T-helper 1 cell (primary cell): ENCODE data around the gene COL18A1.

Experiments used
- DNase-seq, 5 donors: peaks; one replicate each; pipeline ENCODE4 v3.0.0-alpha.2; 2012 to 2020

Gene COL18A1

DNA sequence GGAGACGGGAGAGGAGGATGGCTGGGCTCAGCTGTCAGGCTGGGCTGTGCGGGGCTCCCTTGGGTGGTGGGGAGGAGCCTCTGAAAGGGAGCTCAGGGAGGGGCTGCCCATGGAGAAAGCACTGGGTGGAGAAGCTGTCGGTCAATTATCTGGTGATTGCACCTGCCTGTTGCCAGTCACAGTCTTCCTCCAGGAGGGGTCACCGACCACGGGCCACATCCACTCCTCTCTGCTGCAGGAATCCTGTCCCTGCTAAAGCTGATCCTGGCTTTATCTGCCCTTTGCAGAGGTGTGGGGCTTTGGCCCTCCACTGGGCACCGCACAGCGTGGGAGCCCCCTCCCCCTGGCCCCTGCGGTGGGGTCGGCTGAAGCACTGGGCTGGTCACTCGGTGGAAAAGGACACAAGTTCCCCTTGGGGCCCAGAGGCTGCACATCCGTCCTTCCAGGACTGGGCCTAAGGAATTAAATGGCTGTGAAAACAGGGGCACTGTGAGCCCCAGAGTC is 21.8 kb upstream of the COL18A1 start:
- no peak for DNase-seq

DNA sequence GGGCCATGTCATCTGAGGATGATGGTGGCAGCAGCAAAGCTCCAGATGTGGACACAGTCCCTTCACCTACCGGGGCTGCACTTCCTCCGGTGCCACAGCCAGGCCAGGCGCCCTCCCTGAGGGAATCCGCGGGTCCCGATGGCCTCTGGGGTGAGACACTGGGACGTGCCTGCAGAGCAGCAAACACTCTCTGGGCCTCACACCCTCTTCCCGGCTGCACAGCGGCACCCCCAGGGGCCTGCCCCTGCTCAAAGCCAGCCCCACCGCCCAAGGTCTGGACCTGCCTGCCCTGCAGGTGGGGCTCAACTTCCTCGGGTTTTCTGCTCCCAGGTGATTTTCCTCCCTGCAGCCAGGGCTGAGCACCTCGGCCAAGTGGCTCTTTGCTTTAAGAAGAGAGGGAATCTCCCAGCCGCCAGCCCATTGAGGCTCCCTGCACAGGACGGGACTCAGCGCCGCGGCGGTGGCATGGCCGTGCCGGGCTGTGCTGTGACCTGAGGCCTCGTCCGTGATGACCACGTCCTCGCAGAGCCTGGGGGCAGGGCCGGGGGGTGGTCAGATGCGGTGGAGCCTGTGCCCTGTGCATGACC is 21.3 kb upstream of the COL18A1 start:
- DNase-seq: peak in 1 of 5 donors; percentile 1

DNA sequence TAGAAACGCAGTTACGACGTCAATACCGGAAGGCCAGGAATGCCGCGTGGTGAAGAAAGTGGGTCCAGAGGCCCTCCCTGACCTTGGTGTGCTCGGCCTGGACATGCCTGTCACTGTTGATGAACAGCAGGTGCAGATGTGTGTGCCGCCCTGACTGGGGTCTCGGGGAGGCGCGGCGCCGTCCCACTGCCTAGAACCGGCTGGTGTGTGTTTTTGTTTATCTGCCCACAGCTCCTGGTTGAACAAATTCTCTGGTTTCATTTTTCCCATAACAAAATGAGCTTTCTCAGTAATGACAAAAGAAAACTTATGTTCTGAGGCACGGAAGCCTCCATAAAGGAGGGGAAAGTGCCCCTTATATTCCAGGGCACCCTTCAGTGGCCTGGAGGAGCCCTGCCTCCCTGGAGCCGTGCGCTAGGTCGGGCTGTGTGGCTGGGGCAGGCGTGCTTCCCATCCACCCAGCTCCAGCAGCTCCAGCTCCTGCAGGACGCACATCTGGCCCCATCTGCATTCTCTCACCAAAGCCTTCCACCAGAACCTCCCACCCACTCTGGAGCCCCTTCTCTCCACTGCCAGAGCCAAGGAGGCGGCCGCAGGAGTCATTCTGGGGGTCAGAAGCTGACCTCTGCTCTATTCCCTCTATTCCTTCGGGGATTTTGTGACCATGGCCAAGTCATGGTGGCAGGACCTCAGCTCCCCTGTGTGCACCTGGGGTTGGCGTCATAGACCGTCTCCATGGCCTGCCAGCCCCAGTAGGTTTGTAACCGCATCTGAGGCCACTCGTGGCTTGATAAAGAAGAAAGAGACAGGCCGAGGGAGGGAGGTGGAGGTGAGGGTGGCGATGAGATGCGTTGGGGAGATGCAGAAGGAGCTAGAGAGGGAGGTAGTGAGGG is 20.1 kb upstream of the COL18A1 start:
- peak in 1 of 5 donors; percentile 2 for DNase-seq

DNA sequence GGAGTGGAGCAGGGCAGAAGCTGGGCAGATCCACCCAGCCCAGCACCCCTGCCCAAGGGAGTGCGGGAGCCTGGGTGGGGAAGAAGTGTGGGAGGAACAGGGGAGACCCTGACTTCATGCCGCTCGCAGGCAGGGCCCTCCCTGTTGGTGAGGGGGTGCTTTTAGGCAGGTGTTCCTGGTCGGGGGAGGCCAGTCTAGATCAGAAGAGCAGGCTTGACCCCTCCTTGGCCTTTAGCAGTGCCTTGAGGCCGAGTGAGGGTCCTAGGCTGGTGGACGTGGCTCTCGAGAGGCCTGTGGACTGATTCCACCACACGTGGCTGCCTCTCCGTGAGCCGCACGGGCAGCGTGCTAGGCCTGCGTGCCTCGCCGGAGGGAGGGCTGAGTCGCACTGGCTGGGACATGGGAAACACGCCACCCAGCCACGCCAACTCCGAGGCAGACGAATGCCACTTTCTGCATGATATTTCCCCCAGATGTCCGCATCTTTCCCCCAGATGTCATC is 19.4 kb upstream of the COL18A1 start:
- no peak for DNase-seq

DNA sequence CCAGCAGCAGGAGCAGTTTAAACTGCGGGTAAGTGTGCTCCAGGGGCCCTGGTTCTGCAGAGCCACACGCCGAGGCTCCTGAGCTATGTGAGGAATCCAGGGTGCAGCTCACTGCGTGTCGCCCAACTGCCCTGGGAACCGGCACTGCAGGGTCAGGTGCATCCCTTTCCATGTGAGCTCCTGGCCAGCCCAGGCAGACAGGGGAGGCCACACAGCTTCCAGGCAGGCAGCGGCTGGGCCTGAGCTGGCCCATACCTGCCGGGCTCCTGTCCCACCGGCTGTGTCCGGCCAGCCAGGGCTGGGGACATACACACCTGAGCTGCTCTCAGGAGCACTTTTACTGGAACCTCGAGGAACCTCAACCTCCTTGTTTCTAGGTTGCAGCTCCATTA is 18.6 kb upstream of the COL18A1 start:
- DNase-seq: peak in 1 of 5 donors; percentile 2

DNA sequence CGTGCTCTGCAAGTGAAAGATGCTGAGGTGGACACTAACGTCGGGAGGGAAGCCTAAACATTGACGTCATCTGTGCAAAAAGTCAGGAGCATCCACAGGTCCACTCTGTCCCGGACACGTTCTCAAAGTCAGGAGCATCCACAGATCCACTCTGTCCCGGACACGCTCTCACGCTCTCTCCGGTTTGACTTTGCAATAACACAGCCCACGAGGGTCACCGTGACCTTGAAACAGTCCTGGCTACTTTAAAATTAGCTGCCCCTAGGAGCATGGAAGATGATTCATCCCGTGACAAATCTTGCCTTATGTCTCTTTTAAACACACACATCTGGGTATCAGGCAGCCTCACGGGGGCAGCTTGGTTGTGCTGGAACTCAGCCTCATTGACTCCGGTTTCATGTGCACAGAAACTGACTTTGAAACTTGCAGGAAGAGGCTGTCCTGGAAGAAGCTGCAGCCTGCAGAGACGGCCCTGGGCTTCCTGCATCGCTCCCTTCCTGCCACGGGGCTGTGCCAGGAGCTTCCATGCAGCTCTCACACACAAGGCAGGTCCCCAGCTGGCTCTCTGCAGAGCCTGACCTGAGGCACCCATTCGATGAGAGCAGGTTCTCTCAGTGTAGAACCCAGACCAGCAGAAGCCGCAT is 18.1 kb upstream of the COL18A1 start:
- peak in 1 of 5 donors; percentile 1 for DNase-seq

DNA sequence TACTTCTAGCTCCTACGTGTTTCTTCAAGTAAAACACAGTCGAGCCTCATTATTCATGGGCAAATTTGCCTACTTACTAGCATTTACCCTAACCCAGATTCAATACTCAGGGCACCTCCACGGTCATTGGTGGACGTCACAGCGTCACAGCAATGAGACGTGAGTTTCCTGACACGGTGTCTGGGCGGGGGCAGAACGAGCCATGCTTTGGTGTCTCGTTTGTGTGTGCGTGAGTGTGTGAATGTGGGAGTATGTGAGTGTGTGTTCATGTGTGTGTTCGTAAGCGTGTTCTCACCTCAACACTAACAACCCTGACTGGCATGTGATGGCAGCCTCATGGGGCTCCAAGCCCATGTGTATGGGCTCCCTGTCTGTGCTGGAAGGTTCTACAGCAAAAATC is 17.5 kb upstream of the COL18A1 start:
- DNase-seq: no peak

DNA sequence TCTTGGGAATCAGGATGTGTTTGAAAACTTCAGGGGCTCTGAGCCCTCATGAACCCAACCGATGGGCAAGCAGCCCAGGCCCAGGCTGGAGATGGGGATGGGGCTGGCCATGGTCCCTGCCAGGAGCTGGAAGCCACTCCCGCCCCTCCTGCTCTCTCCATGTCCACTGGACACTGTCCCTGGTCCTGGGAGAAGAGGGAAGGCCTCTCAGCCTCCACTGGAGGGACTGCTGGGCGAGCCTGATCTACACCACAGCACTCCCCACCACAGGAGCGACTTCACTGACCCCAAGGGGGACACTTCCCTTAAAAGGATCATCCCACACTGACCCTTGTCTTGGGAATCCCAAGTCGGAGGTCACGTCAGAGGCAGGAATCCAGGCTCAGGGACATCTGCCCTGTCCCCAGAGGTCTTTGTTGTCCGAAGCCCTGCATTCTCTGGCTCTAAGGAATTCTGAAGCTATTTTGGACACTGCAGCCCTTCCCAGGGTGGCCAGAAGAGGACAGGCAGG is 16.9 kb upstream of the COL18A1 start:
- no peak for DNase-seq

DNA sequence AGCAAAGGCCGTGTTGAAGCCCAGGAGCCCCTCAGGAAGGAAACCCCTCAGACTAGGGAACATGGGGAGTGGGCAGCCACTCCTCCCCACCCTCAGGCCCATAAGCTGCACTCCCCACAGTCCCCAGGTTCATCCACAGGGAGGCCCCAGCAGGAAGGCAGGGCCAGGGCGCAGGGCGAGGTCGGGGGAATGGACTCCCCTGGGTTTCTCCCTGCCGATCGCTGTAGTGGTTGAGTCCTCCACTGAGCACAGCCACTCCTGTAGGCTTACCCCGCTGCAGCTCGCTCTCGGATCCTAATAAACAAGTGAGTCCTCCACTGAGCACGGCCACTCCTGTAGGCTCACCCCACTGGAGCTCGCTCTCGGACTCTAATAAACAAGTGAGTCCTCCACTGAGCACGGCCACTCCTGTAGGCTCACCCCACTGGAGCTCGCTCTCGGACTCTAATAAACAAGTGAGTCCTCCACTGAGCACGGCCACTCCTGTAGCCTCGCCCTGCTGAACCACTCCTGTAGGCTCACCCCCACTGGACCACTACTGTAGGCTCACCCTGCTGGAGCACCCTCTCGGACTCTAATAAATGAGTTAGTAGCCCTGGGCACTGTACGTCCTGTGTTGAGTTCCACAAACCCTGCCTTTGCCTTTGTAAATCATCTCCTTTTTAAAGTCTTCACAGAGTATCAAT is 16.2 kb upstream of the COL18A1 start:
- peak in 1 of 5 donors; percentile 1 for DNase-seq

DNA sequence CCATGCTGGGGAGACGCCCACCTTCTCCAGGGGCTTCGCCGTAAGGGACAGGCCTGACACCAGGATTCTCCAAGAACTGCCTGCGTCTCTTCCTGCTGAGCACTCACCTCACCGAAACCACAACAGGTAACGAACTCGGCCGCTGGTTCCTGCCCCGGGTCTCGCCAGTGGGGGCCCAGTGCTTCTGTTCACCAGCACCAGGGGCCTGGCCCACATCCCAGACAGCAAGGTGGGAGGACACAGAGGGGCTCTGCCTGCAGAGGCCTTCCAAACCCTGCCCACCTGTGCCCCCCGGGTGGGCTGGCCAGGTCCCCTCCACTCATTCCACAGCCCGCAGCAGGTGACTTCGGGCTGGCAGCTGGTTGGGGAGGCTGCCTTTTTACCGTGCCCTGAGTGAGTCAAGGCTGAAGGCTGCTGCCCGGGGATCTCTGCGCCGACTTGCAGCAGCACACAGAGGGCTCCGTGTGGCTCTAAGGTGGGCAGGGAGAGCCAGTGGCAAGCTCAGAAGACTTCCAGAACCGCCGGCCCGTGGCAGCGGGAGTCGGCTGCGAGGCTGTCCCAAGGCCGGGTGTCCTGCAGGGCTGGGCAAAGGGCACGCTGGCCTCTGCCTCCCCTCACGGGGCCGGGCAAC is 14.7 kb upstream of the COL18A1 start:
- peak in 1 of 5 donors; percentile 5 for DNase-seq

DNA sequence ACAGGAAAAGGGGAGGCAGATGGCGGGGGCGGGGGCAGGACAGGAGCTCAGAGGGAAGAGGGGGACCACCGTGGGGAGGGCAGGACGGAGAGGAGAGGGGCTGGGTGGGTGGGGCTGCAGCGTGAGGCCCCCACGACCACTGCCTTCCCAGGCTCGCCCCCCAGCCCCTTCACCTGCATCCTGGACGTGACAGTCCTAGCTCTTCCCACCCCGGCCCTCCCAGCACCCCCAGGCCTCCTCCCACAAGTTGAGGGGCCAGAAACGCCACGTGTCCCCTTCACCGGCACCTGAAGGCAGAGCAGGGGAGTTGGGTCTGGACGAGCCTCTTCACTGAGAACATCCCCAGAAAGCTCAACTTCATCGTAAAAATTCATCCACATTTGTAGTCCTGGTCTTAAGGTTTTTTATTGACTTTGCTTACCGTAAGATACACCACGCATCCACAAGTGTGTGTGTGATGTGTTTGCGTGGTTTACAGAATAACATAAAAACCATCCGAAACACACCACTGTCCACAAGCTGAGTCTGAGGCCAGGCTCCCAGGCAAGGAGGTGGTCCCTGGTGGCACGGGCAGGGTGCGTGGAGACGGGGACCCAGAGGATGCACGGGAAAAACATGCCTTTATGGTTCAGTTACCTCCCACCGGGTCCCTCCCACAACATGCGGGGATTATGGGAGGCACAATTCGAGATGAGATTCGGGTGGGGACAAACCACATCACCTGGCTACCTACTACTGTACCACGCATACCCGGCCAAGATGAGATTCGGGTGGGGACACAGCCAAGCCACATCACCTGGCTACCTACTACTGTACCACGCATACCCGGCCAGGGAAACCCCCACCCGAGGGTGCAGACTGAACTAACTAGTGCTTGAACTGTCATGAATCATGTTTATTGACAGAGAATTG is 13.9 kb upstream of the COL18A1 start:
- peak in 1 of 5 donors; percentile 1 for DNase-seq

DNA sequence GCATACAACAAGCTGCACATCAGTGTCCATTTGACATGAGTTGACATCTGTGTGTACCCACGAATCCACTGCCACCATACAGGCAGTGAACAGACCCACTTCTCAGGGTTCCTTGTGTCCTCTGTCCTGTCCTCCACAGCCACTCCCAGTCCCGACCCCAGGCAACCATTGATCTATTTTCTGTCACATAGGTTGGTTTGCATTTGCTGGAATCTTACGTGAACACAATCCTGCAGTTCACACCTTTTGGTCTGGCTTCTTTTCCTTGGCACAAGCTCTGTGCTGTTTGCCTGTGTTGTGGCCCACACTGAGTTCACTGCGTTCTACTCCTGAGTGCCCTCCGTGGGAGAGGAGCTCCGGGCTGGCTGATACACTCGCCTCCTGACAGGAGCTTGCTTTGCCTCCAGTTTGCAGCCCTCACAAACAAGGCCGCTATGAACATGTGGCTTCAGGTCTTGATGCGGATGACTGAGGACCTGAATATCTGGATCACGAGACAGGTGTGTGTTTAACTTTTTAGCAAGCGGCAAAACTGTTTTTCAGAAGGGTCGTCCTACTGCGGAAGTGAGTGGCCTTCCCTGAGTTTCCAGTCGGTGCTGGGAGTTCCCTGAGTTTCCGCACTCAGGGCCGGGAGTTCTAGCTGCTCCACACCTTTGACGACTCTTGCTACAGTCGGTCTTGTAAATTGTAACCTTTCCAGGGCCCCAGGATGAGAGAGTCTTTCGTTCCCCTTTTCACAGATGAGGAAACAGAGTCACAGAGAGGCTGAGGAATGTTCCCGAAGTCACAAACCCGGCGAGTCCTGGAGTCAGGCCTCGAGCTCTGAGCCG is 13.0 kb upstream of the COL18A1 start:
- no peak for DNase-seq

DNA sequence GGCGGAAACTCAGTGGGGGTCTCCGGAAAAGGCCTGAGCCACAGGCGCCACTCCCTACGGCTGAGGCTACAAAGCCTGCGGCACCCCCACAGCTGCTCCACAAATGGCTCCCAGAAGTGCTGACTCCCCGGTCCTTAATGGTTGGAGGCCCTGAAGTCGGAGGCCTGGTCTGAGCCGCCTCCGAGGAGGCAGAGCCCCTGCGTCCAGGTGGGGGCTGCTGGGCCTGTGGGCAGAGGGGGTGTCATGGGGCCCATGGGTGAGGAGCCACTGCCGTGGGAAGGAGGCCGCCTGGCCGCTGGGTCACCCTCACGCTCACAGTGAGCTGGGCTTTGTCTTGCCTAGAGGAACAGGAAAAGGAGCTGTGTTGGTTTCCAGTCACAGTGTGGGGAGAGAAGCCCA is 12.4 kb upstream of the COL18A1 start:
- peak in 1 of 5 donors; percentile 4 for DNase-seq

DNA sequence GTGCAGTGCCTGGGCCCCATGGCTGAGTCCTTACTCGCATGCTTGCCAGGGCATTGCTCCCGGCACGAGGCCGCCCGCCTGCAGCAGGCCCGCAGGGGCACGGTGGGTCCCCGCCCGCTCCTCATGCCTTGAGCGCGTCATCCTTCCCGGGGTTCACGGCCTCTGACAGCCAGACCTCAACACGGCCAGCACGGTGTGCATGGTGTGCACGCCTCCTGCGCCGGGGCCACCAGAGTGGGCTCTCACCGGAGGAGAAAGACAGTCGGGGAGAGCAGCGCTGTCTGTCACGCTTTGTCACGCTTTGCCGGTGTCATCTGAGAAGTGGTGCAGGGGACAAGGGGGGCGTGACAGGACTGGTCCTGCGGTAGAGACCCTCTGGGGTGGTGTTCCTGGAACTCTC is 11.9 kb upstream of the COL18A1 start:
- peak in 1 of 5 donors; percentile 4 for DNase-seq

DNA sequence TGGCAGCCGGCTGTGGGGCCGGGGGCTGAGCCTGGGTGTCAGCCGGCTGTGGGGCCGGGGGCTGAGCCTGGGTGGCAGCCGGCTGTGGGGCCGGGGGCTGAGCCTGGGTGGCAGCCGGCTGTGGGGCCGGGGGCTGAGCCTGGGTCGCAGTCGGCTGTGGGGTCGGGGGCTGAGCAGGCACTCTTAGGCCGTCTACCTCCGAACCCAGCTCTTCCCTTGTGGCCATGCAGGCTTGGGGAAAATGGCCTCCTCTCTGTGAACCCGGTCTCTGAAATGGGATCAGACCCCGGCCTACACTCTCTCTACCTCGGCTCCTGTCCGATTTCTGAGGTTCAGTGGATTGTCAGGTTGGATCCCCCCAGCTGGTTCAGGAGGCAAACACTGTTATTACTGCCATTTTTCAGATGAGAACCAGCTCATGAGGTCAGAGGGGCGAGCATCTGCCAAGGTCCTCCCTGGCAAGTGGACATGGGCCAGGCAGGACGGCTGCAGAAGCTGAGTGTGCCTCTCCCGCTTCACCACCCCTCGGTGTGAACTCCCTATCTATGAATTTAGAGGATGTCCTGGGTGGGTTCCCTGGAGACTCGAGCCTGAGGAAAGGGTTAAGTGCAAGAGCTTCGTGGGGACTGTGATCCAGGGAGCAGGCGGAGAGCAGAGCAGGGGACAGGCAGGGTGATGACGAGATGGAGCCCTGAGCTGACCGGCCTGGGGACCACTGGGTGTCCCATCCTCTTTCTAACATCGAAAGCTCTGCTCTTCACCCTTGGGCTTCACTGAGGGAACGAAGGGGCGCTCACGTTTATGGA is 10.9 kb upstream of the COL18A1 start:
- no peak for DNase-seq

DNA sequence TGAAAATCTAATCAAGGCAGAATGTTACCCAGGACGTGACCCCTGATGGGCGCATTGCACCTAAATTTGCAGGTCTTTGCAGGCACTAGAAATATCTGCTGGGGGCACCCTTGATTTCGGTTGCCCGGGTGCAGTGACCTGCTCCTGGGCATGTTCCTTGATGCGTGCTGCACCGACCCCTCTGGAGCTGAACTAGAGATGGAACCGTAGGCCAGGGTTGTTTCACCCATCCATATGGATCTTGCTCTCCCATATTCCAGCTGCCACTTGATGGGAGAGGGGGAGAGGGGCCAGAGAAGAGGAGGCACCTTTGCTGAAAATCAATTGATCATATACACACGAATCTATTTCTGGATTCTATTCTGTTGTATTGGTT is 8.4 kb upstream of the COL18A1 start:
- DNase-seq: no peak

DNA sequence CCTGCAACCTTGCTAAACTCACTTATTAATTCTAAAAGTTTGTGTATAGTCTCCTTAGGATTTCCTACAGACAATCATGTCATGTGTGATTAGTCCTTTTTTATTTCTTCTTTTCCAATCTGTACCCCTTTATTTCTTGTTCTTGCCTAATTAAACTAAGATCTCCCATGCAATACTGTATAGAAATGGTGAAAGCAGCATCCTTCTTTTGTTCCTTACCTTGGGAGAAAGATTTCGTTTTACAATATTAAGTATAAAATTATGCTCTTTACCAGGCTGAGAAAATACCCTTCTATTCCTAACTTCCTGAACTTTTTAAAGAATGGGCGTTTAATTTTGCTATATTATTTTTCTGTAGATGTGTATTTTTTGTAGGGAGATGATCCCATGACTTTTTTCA is 7.6 kb upstream of the COL18A1 start:
- DNase-seq: no peak

DNA sequence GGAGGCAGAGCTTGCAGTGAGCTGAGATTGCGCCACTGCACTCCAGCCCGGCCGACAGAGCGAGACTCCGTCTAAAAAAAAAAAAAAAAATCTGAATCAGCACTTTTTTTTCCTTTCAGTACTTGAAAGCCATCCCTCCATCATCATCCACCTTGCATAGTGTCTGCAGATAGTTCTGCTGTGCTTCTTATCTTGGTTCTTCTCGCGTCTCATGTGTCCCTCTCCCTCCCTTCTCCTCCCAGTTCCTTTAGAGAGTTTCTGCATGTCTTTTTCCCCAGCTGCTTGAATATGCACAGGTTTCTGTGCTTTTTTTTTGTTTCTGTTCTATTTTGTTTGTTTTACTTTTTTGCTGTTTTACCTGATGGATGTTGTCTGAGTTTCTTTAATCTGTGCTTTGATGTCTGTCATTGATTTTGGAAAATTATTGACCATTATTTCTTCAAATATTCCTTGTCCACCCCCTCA is 3.9 kb upstream of the COL18A1 start:
- DNase-seq: no peak
